ENCODE measurements around the gene KREMEN2. TPM values are rescaled to one million over a fixed set of nuclear protein-coding genes. Genes with fewer than 3 reads are reported as not detected.

The KREMEN2 gene
- polyA plus RNA-seq, 3 donors: 0.09 TPM; not detected in 2

DNA sequence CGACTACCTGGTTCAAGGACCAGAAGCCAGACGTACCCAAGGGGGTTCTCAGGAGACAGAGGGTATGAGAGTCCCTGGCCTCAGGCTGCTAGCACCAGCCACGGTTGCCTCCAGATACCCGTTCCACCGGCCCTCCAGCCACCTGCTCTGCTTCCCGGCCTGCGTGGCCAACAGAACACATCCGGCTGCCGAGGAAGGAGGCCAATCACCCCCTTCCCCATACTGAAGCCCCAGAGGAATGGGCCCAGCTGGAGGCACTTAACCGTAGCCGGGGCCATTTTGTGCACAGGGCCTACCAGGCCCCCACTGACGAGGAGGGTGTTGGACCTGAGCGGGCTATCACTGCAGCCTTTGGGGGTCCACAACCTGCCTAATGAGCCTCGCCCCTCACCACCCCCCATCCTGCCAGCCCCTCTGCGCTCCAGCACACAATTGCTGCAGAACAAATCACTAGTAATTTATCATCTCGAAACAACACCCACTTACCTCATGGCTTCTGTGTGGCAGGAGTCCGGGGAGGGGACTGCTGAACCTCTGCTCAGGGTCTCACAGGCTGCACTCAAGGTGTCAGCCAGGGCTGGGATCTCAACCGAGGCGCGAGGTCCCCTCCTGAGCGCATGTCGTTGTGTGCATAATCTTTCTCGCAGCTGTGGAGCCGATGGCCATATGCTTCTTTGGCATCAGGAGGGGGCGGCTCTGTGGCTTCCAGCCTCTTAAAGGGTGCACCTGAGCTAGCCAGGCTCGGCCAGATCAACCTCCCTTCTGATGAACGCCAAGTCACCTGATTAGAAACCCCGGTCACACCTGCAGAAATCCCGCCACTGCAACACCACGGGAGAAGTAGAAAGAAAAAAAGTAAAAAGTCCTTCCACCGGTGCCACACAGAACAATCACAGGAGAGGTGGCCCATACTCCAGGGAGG is 10.1 kb upstream of the KREMEN2 start:
- no peak overlapping the region for H3K4me3 ChIP-seq (replicated peaks in 1 of 3; ENCODE audit: low read depth in 2 of 3, low read length in 3 of 3)
- no peak overlapping the region for H3K9ac ChIP-seq (ENCODE audit: insufficient read depth, low read length, poor library complexity, severe bottlenecking)
- TF ChIP-seq, protein P1, sequence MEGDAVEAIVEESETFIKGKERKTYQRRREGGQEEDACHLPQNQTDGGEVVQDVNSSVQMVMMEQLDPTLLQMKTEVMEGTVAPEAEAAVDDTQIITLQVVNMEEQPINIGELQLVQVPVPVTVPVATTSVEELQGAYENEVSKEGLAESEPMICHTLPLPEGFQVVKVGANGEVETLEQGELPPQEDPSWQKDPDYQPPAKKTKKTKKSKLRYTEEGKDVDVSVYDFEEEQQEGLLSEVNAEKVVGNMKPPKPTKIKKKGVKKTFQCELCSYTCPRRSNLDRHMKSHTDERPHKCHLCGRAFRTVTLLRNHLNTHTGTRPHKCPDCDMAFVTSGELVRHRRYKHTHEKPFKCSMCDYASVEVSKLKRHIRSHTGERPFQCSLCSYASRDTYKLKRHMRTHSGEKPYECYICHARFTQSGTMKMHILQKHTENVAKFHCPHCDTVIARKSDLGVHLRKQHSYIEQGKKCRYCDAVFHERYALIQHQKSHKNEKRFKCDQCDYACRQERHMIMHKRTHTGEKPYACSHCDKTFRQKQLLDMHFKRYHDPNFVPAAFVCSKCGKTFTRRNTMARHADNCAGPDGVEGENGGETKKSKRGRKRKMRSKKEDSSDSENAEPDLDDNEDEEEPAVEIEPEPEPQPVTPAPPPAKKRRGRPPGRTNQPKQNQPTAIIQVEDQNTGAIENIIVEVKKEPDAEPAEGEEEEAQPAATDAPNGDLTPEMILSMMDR (IDR thresholded peaks at IDR 0.05): no peak
- H3K36me3 ChIP-seq (replicated peaks in 1 of 2; ENCODE audit: control insufficient read depth in 1 of 2, insufficient read depth in 2 of 2, low read length in 2 of 2): peaks cover 4 to 6% of the 10 kb centered on the region in 2 donors
- H3K36me3 Mint-ChIP-seq: peaks cover 5 to 7% of the 10 kb centered on the region in 2 donors
- H3K79me2 ChIP-seq (ENCODE audit: insufficient read depth, low read length): no peaks in the 10 kb centered on the region
- H3K4me2 ChIP-seq (replicated peaks; ENCODE audit: extremely low read depth, low read length, poor library complexity, severe bottlenecking): no peak overlapping the region
- DNase-seq: no peak
- 86% methylated on average over 24 of the region's 31 CpGs for WGBS (ENCODE audit: insufficient coverage)
- no peaks in the 10 kb centered on the region for H3K27me3 ChIP-seq (ENCODE audit: control insufficient read depth in 2 of 2, insufficient read depth in 2 of 2, low read length in 2 of 2)
- H4K20me1 ChIP-seq (ENCODE audit: insufficient read depth, low read length): no peaks in the 10 kb centered on the region
- intact Hi-C loops (cut with micrococcal nuclease): no loop called here
- H3K27ac Mint-ChIP-seq: no peak overlapping the region
- H3K4me1 ChIP-seq (ENCODE audit: control insufficient read depth in 1 of 2, insufficient read depth in 2 of 2, low read length in 2 of 2): peaks cover 13 to 15% of the 10 kb centered on the region in 2 donors
- H3K9me3 Mint-ChIP-seq: peaks cover 0 to 2% (median 0%) of the 10 kb centered on the region in 7 donors
- H2AFZ ChIP-seq (ENCODE audit: insufficient read depth, low read depth, low read length, poor library complexity, severe bottlenecking): no peak overlapping the region
- H3K27ac ChIP-seq (ENCODE audit: low read depth in 1 of 2, low read length in 2 of 2): no peak overlapping the region
- no peaks in the 10 kb centered on the region for H3K9me3 ChIP-seq (replicated peaks in 1 of 2; ENCODE audit: control insufficient read depth in 1 of 2, insufficient read depth in 1 of 2, low read length in 2 of 2)
- peaks cover under 1 to 11% (median 6%) of the 10 kb centered on the region in 3 donors for H3K27me3 Mint-ChIP-seq (ENCODE audit: low read depth in 3 of 3)
- H3K4me1 Mint-ChIP-seq: peaks cover 12% of the 10 kb centered on the region
- no peak overlapping the region for H3K4me3 Mint-ChIP-seq

DNA sequence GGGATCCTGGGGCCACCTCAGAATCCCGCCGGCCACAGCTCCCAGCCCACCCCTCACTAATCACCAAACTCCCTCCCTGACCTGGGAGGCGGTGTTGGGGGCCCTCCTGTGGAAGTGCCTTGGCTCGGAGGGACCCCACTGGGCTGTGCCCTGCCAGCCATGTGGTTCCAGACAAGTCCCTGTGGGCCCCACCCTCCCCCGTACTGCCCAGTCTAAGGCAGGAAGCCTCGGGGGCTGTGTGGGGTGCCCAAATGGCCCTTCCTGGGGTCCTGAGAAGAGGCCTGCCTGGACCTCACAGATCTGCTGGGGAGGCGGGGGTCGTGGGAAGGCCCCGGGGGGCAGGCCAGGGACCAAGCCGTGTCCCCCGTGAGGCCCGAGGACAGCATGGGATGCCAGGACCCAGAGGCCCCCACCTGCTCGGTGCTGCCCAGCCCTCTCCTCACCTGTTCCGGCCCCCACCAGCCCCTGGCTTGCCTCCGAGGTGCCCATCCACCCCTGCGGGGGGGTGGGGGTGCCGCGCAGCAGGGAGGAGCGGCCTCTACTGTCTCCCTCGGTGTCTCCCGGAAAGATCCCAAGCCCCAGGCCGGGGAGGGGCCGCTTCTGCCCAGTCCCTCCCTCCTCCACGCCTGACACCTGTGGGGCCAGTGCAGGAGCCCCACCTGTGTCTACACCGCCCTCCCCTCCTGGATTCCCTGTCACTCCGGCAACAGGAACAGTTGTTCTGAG is 9.3 kb upstream of the KREMEN2 start:
- Mint-ChIP-seq H3K9me3 (peaks cover 0 to 2% (median 0%) of the 10 kb centered on the region in 7 donors), H3K36me3 (no peaks in the 10 kb centered on the region), H3K4me3 (no peak overlapping the region), H3K27ac (no peak overlapping the region), H3K4me1 (peaks cover 12% of the 10 kb centered on the region), H3K27me3 (ENCODE audit: low read depth in 3 of 3) (peaks cover 2 to 16% (median 11%) of the 10 kb centered on the region in 3 donors)
- peaks cover 13 to 15% of the 10 kb centered on the region in 2 donors for H3K4me1 ChIP-seq (ENCODE audit: control insufficient read depth in 1 of 2, insufficient read depth in 2 of 2, low read length in 2 of 2)
- peaks cover 0 to 2% of the 10 kb centered on the region in 2 donors for H3K36me3 ChIP-seq (replicated peaks in 1 of 2; ENCODE audit: control insufficient read depth in 1 of 2, insufficient read depth in 2 of 2, low read length in 2 of 2)
- DNase-seq: no peak
- peak overlapping the region; percentile 81 for H2AFZ ChIP-seq (ENCODE audit: insufficient read depth, low read depth, low read length, poor library complexity, severe bottlenecking)
- no peaks in the 10 kb centered on the region for H4K20me1 ChIP-seq (ENCODE audit: insufficient read depth, low read length)
- intact Hi-C loops (cut with micrococcal nuclease): no loop called here
- H3K9ac ChIP-seq (ENCODE audit: insufficient read depth, low read length, poor library complexity, severe bottlenecking): peak overlapping the region; percentile 15
- no peaks in the 10 kb centered on the region for H3K79me2 ChIP-seq (ENCODE audit: insufficient read depth, low read length)
- TF ChIP-seq, protein P1 (IDR thresholded peaks at IDR 0.05): no peak
- H3K27ac ChIP-seq (ENCODE audit: low read depth in 1 of 2, low read length in 2 of 2): no peak overlapping the region
- no peaks in the 10 kb centered on the region for H3K27me3 ChIP-seq (ENCODE audit: control insufficient read depth in 2 of 2, insufficient read depth in 2 of 2, low read length in 2 of 2)
- no peak overlapping the region for H3K4me2 ChIP-seq (replicated peaks; ENCODE audit: extremely low read depth, low read length, poor library complexity, severe bottlenecking)
- no peaks in the 10 kb centered on the region for H3K9me3 ChIP-seq (replicated peaks in 1 of 2; ENCODE audit: control insufficient read depth in 1 of 2, insufficient read depth in 1 of 2, low read length in 2 of 2)
- 77% methylated on average over 19 of the region's 26 CpGs for WGBS (ENCODE audit: insufficient coverage)
- no peak overlapping the region for H3K4me3 ChIP-seq (replicated peaks in 1 of 3; ENCODE audit: low read depth in 2 of 3, low read length in 3 of 3)
